Measurements from ENCODE around the gene AAK1.

DNA sequence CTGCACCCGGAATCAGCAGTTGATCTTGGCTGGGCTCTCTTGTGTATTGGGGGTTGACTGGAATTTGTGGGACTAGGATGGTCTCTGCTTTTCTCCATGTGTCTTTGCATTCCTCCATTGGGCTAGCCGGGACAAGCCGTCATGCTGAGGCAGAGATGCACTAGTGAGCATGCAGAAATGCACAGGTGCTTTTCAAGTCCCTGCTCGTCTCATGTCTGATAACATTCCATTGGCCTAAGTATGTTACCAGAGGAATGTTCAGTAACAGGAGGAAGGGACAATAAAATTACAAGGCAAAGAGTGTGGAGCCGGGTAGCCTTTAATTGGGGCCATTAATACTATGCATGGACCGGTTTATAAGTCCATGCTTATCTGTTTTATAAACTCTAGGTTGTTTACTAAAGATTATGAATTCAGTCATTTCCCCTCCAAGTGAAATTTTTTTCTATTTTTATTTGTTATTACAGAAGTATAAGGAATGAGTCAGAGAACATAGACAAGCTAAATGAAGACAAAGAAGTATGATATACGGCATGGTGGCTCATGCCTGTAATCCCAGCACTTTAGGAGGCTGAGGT is 24.4 kb upstream of the AAK1 start:
- TF ChIP-seq, protein P1, sequence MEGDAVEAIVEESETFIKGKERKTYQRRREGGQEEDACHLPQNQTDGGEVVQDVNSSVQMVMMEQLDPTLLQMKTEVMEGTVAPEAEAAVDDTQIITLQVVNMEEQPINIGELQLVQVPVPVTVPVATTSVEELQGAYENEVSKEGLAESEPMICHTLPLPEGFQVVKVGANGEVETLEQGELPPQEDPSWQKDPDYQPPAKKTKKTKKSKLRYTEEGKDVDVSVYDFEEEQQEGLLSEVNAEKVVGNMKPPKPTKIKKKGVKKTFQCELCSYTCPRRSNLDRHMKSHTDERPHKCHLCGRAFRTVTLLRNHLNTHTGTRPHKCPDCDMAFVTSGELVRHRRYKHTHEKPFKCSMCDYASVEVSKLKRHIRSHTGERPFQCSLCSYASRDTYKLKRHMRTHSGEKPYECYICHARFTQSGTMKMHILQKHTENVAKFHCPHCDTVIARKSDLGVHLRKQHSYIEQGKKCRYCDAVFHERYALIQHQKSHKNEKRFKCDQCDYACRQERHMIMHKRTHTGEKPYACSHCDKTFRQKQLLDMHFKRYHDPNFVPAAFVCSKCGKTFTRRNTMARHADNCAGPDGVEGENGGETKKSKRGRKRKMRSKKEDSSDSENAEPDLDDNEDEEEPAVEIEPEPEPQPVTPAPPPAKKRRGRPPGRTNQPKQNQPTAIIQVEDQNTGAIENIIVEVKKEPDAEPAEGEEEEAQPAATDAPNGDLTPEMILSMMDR (conservative IDR thresholded peaks at IDR 0.05 in 1 of 2, IDR thresholded peaks at IDR 0.05 in 1 of 2; ENCODE audit: low read depth in 1 of 2, low read length in 2 of 2), result no peak
- no peak for TF ChIP-seq EZH2 (IDR thresholded peaks at IDR 0.05; ENCODE audit: low read length, missing control alignments)

Data from fibroblast of lung (primary cell).